ENCODE measurements around the gene PPP1R9B. TPM values are rescaled to one million over a fixed set of nuclear protein-coding genes. Genes with fewer than 3 reads are reported as not detected.

PPP1R9B gene
- total RNA-seq, 1 experiment from 2014 or later, result 23.0 TPM

GRCh38 chr17:50149417-50150353, 792 bp downstream of the PPP1R9B start:
- Histone ChIP-seq H3K4ac (ENCODE audit: low read depth, low read length) (no peak overlapping the region), H3K27ac (ENCODE audit: insufficient read length, low read depth, low read length) (no peak overlapping the region), H3K4me2 (ENCODE audit: insufficient read depth, insufficient read length, low read length) (peak overlapping the region; percentile 45), H2BK5ac (ENCODE audit: insufficient read length, low read length) (no peak overlapping the region), H4K5ac (ENCODE audit: insufficient read length, low read depth, low read length) (no peak overlapping the region), H2BK15ac (ENCODE audit: low read depth, low read length) (no peak overlapping the region), H2BK20ac (ENCODE audit: low read depth, low read length, poor library complexity, severe bottlenecking) (no peak overlapping the region), H3K9ac (ENCODE audit: extremely low read depth, insufficient read length, low read length) (no peak overlapping the region), H3K4me1 (ENCODE audit: insufficient read depth, low read length) (peaks cover 4% of the 10 kb centered on the region; the same call in 1 of the 2 replicates), H3K27me3 (ENCODE audit: insufficient read depth, low read length) (no peaks in the 10 kb centered on the region; the same call in 1 of the 2 replicates), H2AFZ (ENCODE audit: low read length) (no peak overlapping the region), H2BK120ac (ENCODE audit: low read depth, low read length, poor library complexity, severe bottlenecking) (no peak overlapping the region), H3K79me2 (ENCODE audit: insufficient read depth, low read length) (no peaks in the 10 kb centered on the region), H3K14ac (ENCODE audit: insufficient read depth, low read length) (no peak overlapping the region; the same call in 1 of the 2 replicates), H3K18ac (ENCODE audit: insufficient read length, low read depth, low read length) (no peak overlapping the region), H4K8ac (replicated peaks; ENCODE audit: insufficient read length, low read depth, low read length) (no peak overlapping the region), H3K23me2 (ENCODE audit: insufficient read length, low read depth, low read length, poor library complexity, severe bottlenecking) (peaks cover 25% of the 10 kb centered on the region), H3K56ac (ENCODE audit: insufficient read length, low read depth, low read length) (no peak overlapping the region), H4K20me1 (ENCODE audit: control insufficient read depth, insufficient read depth, insufficient read length) (peaks cover 3% of the 10 kb centered on the region), H3K23ac (ENCODE audit: insufficient read length, low read depth, low read length) (no peak overlapping the region), H3K9me3 (ENCODE audit: control insufficient read depth, low read depth, low read length) (no peaks in the 10 kb centered on the region), H3T11ph (ENCODE audit: low read length) (no peak overlapping the region), H4K91ac (ENCODE audit: insufficient read length, low read depth, low read length) (no peak overlapping the region), H3K79me1 (ENCODE audit: insufficient read depth, low read depth, low read length, poor library complexity, severe bottlenecking) (no peaks in the 10 kb centered on the region), H2BK12ac (ENCODE audit: insufficient read length, low read depth, low read length) (no peak overlapping the region), H2AK5ac (ENCODE audit: insufficient read length, low read length) (no peak overlapping the region)
- no peak for TF ChIP-seq CTCF (conservative IDR thresholded peaks at IDR 0.05)
- peaks cover 28 to 50% of the 10 kb centered on the region in 2 experiments for H3K4me1 Mint-ChIP-seq
- no peaks in the 10 kb centered on the region for H3K9me3 Mint-ChIP-seq
- peaks cover 0 to 8% (median 2%) of the 10 kb centered on the region in 3 experiments; a peak in 5 of 7 replicates for H3K36me3 Mint-ChIP-seq (ENCODE audit: insufficient read depth in 1 of 3, low read depth in 3 of 3)
- DNase-seq, result peak; percentile 69
- no CpG with 5 or more reads among the region's 123 CpGs for WGBS (ENCODE audit: extremely low coverage, insufficient read length, low lambda C conversion rate)
- H3K4me3 Mint-ChIP-seq, result peak overlapping the region; percentile 75 to 88
- H3K27ac Mint-ChIP-seq, result no peak overlapping the region
- H3K27me3 Mint-ChIP-seq (ENCODE audit: low read depth), result peaks cover 13% of the 10 kb centered on the region
